NCI-H1417 treated with DMSO at 0.1 percent for 48 hours (cell line): Measurements from ENCODE around the gene TUBB3.
"Not testable (repeated sequence)": the region's sequence is repeated elsewhere in the genome, so short reads cannot be mapped to it uniquely, and the experiment has no call there.

ENCODE experiments used
- DNase-seq: peaks from one replicate; lab custom pipeline; 2025; lab: John Stamatoyannopoulos, UW

The TUBB3 gene

DNA sequence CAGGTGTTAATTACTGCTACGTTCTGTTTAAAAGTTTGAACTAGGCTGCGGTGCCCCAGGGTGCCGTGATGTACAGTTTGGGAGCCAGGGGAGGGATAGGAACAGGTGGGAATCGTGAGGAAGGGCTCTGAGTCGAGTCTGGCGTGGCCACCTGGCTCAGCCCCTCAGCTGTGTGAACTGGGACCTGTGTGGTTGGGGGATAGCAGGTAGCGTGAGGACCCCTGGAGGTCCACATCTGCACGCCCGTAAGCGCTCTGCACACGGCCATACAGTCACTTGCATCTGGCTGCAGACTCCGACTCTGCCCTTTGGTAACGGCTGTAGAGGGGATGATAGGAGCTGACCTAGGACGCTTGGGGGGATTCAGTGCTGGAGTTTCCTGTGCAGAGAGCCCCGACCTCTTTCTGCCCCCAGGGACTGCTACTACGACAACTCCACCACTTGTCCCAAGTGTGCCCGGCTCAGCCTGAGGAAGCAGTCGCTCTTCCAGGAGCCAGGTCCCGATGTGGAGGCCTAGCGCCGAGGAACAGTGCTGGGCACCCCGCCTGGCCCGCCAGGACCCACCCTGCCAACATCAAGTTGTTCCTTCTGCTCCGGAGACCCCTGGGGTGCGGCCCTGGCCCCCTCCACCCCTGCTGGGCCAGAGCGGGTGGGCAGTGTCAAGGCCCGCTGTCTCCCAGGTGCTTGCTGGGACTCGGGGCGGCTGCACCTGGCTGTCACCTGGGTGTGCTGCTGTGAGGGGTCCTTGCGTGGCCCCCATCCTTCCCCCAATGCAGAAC, 42.5 kb downstream of the TUBB3 start:
- no peak for DNase-seq

DNA sequence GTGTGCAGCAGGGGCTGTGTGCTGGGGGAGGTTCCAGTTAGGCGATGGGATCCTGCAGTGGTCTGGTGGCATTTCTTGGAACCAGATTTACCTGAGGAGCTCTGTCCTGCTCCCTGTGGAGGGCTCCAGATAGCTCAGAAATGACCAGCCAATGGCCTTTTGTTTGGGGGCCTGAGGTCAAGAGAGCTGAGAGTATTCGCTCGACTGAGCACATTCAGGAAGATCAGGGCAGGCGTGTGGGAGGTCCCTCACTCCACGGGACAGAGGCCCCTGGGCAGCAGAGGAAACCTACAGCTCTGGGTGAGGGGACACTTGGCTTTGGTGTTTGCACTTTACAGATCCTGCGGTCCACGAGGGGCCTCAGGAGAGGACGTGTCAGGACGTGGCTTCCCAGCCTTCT, 43.6 kb downstream of the TUBB3 start:
- no peak for DNase-seq

DNA sequence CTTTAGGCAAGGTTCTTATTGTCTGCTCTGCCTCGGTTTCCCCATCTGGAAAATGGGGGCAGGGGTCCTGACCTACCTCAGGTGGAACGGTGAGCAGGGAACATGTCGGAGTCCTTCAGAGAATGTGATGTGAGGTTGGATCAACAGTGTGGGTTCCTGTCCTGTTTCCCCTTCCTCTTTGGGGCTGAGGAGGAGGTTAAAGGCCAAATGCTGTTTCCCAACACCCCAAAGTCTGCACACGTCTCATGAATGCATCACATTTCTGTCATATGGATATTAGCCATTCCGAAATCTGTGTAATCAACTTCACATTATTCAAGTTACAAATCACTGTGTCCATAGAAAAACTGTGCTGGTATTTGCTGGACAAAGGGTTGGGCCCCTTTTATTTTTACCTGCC, 44.3 kb downstream of the TUBB3 start:
- not testable (repeated sequence) for DNase-seq

DNA sequence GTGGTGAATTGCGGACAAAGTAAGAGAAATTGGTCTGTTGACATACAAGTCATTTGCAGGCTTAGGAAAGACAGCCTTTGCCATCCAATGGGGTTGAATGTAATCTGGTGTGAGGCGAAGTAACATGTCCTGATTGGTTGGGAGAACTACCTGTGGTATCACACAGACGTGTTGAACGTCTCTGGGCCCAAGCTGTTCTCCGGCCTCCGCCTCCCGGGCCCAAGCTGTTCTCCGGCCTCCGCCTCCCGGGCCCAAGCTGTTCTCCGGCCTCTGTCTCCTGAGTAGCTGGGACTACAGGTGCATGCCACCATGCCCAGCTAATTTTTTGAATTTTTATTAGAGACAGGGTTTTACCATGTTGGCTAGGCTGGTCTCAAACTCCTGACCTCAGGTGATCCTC, 44.9 kb downstream of the TUBB3 start:
- DNase-seq: not testable (repeated sequence)

DNA sequence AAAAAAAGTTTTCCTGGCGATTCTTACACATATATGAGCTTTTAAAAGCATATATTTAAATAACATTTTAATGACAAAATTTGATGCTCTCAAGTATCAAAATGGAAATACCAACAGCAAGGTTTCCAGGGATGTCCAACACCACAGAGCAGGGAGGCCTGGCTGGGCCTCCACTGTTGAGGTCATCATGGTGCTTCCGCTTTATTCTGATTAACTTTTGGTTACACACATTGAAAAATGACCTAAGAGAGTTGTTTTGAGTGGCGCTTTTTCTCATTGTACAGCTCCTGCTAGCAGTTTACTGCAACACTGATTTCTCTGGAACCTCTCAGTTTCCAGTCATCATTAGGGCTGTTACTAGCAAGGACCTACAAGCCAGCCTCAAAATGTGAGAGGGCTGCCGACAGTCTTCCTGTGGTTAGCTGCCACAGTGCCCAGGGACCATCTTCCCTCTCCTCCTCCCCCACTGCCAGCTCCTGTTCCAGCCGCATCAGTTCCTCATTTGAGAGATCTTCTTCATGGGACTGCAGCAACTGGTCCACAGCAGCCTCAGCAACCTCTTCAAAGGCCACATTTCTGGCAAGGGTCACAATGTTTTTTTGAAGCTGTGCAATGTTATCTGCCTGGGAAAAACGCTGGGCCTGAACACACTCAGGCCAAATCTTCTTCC, 46.7 kb downstream of the TUBB3 start:
- no peak for DNase-seq

DNA sequence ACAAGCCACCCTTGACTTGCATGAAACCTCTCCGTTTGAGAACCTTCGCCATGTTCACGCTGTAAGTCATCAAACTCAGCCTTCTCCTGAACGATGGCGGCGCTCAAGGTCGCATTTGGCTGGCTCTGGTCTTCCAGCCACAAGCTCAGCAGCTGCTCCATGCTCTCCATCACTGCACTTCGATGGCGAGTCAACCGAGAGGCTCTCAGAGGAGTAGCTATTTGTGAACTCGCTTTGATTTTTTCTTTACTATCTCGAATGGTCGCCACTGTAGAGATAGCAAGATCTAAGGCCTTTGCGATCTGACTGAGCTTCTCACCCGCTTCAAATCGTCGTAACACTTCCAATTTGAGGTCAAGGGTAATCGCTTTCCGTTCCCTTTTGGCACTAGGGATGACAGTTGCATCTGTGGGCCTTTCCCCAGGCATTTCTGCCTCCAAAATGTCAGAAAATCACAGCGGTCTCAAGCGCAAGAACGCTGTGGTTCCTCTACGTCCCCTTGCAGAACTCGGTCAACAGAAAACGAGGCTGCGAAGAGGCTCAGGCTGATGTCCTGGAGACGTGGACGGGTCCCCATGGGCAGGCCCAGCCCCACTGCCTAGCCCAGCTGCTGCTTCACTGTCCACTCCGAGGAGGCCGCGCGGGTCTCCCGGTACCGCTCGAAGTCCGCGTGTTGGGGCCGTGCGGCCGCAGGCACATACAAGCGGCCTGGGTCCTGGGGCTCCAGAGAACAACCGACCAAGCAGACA, 48.5 kb downstream of the TUBB3 start:
- DNase-seq: no peak

DNA sequence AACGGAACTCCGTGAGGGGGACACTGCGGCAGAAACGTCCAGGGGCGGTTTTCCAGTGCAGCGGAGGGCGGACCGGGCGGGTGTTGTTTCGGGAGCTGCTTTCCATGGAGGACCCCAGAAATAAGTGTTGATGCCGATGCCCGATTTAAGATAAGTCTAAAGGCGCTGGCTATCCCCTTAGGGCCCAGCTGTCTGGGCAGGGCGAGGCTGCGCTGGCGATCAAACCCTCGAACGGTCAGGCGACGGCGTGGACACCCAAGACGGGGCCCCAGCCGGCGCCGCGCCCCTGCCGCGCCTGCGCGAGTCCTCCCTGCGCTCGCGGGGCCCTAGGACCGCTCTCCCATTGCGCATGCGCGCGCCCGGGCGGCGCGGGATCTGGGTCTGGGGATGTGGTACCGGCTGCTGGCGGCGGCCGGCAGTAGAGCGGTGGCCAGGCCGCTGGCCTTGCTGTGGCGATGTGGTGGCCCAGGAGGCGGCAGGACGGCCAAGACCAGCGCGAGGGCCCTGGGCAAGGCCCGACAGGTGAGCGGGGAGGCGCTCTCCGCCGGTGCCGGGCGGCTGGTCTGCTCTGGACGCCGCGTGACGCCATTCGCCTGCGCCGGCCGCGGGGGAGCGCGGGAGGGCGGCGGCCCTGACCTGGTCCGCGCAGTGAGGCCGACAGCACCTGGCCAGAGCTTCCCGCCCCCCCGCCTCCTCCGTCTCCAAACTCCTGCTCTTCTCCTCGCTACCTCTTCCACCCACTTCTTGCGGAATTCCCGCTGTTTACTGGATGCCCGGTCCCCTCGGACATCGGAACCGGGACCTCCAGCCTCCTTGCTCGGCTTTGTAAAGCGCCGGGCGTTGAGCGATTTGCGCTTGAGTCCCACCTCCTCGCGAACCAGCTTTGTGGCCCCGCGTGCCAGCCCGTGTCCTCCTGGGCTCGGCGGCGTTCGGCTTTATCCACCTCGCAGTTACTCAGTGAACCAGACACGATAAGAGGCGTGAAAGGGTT, 49.4 kb downstream of the TUBB3 start:
- peak; percentile 35 for DNase-seq

DNA sequence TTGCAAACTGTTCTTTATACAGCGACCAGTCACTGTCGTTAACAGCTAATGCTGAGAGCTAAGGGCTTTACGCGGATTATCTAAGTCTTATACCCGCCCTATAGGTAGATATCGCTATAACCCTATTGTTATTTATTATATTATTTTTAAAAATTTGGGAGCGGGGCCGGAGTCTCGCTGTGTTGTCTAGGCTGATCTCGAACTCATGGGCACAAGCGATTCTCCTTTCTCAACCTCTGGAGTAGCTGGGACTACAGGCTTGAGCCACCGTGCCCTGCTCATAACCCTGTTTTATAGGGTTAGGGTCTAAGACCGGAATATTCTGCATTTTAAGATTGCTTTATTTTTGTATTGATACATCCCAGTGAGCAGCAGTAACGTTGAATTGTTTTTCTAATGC, 50.1 kb downstream of the TUBB3 start:
- DNase-seq: no peak

DNA sequence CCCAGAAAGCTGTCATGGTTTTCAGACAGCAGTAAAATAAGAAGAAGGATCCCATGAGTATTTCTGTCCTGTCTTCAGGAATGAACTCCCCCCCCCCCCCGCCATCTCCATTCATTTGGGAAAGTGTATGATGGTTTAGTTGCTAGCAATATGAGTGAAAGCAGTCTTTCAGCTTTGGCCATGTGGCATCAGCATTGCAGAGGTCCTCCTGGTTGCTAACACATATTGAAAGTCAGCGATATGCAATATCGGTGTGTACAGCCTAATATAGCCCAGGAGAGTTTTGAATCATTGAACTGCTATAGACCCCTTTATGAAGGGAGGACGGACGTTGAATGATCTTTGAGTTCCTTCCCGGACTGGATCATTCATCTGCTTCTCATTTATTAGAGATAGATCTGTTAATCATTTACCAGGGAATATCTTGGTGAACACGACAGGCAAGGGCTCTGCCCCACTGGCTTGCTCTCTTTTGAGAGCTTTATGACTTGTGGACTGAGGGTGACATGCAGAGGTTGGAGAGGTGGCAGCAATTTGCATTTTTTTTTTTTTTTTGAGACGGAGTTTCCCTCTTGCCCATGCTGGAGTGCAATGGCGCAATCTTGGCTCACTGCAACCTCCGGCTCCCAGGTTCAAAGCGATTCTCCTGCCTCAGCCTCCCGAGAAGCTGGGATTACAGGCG, 50.7 kb downstream of the TUBB3 start:
- DNase-seq: no peak

DNA sequence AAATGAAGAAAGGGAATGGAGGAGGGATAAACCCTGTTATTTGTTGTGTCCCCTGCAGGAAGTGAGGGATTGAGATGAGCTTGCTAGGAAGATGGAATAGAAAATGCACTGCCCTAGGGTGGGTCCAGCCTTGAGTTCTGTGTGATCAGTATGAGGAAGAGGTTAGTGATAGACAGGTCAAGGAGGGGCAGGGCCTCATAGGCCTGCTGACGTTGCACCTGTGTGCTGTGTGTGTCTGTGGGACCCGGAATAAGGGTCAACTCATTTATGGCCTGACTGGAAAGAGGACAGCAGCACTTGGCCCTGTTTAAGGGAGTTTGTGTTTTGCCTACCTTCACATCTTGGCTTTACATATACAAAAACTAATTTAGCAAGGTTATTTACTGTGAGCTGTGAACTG, 51.7 kb downstream of the TUBB3 start:
- no peak for DNase-seq

DNA sequence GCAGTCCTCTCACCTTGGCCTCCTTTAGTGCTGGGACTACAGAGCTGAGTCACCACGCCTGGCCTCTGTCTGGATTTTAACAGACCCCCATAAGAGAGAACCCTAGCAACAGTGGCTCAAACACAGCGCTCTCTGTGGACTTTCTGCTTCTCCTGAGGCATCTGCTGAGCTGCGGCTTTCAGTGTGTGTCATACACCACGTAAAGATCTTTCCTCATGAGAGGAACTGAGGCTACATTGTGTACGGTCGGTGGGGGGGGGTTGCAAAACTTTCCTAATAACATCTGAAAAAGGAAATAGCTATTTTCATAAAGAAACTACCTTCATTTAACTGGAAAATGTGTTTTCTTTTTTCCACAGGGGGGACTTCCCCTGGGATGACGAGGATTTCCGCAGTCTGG, 58.3 kb downstream of the TUBB3 start:
- no peak for DNase-seq

DNA sequence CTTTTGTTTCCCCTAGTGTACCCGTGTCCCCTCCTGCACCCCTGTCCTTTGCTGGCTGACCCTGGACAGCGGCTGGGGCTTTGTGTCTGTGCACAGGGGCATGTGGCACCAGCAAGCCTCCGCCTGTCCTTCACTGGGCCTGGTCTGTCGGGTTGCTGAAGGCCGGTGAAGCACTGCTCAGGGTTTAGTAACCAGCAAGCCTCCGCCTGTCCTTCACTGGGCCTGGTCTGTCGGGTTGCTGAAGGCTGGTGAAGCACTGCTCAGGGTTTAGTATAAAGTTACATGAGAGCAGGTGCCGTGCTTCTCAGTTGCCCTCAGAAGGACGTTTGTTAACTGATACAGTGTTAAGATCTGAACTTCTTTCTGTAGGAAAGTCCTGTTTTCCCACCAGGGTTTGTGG, 59.2 kb downstream of the TUBB3 start:
- no peak for DNase-seq

DNA sequence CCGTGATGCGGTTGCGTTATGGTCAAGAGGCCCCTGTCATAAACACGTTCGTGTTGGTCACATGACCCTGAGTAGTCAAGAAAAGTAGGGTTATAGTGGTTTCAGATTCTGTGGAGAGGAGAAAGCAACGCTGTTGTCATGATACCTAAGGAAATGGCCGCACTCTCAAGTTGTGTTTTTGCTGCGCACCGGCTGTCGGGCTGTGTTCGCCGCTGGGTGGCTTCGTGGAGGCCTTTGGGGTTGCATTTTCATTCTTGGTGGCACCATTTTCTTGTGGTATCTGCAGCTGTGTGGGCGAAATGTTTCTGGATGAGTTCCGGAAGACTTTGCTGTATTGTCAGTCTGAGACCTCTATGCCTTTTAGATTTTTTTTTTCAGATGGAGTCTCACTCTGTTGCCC, 60.4 kb downstream of the TUBB3 start:
- no peak for DNase-seq

DNA sequence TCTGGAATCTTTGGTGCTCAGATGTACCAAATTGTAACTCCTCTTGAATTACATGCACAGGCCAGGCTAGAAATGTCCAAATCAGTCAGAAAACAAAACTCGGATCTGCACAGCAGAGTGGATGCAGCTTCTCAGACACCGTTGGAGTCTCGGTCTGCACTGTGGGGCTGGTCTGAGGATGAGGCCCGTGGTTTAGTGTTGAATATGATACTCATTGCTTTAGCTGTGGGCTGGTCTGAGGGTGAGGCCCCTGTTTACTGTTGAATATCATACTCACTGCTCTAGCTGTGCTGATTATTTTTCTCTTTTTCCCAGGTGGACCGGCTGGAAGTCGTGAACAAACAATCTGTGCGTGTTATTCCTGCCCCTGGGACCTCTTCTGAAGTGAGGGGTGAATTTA, 61.1 kb downstream of the TUBB3 start:
- DNase-seq: no peak

DNA sequence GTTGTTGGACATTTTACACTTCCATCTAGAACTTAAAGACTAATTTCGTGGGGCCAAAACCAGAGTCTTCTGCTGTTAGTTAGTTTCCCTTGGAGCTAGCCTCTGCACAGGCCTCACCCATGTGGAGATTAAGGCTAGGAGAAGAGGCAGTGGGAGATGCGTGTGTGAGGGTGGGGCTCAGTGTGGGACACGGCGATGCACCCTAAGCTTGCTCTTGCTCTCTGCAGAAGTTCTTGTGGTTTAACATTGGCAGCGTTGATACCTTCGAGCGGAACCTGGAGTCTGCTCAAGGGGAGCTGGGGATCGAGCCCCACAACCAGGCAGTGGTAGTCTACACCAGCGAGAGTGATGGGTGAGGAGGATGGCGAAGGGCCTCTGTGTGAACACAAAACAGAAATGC, 62.1 kb downstream of the TUBB3 start:
- no peak for DNase-seq
